IMR-90 (cell line): Measurements from ENCODE around the gene NPAS1. TPM values are rescaled to one million over a fixed set of nuclear protein-coding genes. Genes with fewer than 3 reads are reported as not detected.

Experiments used
- ATAC-seq: fragments of 200-7000 bp; cut with Tn5 transposase; 2 replicates; pipeline ENCODE4 v1.9.1; 2020; ENCODE audit warnings: low read depth, mild to moderate bottlenecking, moderate library complexity
- BruUV-seq: library from RNA; stranded (reverse); fragments of 400-500 nt; replicated peaks from 2 replicates; lab custom pipeline; 2021; lab: Mats Ljungman, UMichigan
- CTCF ChIA-PET: fragments of 300-600 bp; formaldehyde crosslinking; extraction: SDS; loops from one replicate; lab custom pipeline; 2021; ENCODE audit warnings: antibody characterized with exemption; lab: Yijun Ruan, JAX
- POLR2A ChIA-PET: fragments of 300-600 bp; sonication (Branson Sonifier 250); formaldehyde crosslinking; loops from one replicate; lab custom pipeline; 2022; ENCODE audit warnings: antibody characterized with exemption; ENCODE audit not compliant: unreplicated experiment; lab: Charles Lee
- DNase-seq: peaks from one replicate; pipeline ENCODE4 v3.0.0; 2013
- H2AFZ ChIP-seq: replicated peaks from 2 replicates; pipeline ENCODE3; 2013; ENCODE audit warnings: low read length, mild to moderate bottlenecking; ENCODE audit not compliant: poor library complexity
- H2AK5ac ChIP-seq: 2 replicates; pipeline ENCODE4 v1.6.1; 2013; ENCODE audit warnings: low read depth, low read length, inconsistent platforms
- H2AK9ac ChIP-seq: replicated peaks from 2 replicates; pipeline ENCODE3; 2013; ENCODE audit warnings: mild to moderate bottlenecking, low read depth, low read length, moderate library complexity; ENCODE audit not compliant: poor library complexity
- H2BK120ac ChIP-seq: 2 replicates; pipeline ENCODE4 v1.6.1; 2013; ENCODE audit warnings: low read depth, low read length, inconsistent platforms
- H2BK15ac ChIP-seq: 3 replicates; pipeline ENCODE4 v1.6.1; 2013; ENCODE audit warnings: low read depth, low read length, inconsistent platforms
- H2BK20ac ChIP-seq: 2 replicates; pipeline ENCODE4 v1.6.1; 2013; ENCODE audit warnings: low read depth, mild to moderate bottlenecking, inconsistent platforms, low read length, moderate library complexity
- H2BK5ac ChIP-seq: 2 replicates; pipeline ENCODE4 v1.6.1; 2013; ENCODE audit warnings: mild to moderate bottlenecking, low read depth, low read length, inconsistent platforms; ENCODE audit not compliant: poor library complexity, severe bottlenecking
- H3K14ac ChIP-seq: replicated peaks from 2 replicates; pipeline ENCODE4 v1.6.1; 2013; ENCODE audit warnings: low read depth, low read length, inconsistent platforms
- H3K18ac ChIP-seq: 2 replicates; pipeline ENCODE4 v1.6.1; 2013; ENCODE audit warnings: low read depth, low read length, control low read depth
- H3K23ac ChIP-seq: 2 replicates; pipeline ENCODE4 v1.6.1; 2013; ENCODE audit warnings: low read depth, low read length, inconsistent platforms
- H3K27ac ChIP-seq: 2 replicates; pipeline ENCODE4 v1.5.1; 2013; ENCODE audit warnings: mild to moderate bottlenecking, control low read depth, low read length; ENCODE audit not compliant: insufficient read depth
- H3K27me3 ChIP-seq: 2 replicates; pipeline ENCODE4 v1.6.1; 2013; ENCODE audit warnings: low read length; ENCODE audit not compliant: control insufficient read depth, insufficient read depth
- H3K36me3 ChIP-seq: 2 replicates; pipeline ENCODE4 v1.6.1; 2013; ENCODE audit warnings: low read length, mixed read lengths; ENCODE audit not compliant: control insufficient read depth, insufficient read depth
- H3K4ac ChIP-seq: 2 replicates; pipeline ENCODE4 v1.6.1; 2013; ENCODE audit warnings: low read depth, low read length, inconsistent platforms
- H3K4me1 ChIP-seq: 2 replicates; pipeline ENCODE4 v1.6.1; 2013; ENCODE audit warnings: low read length, mixed read lengths; ENCODE audit not compliant: control insufficient read depth, insufficient read depth
- H3K4me2 ChIP-seq: 2 replicates; pipeline ENCODE4 v1.6.1; 2013; ENCODE audit warnings: low read depth, mild to moderate bottlenecking, control low read depth, low read length, moderate library complexity
- H3K4me3 ChIP-seq: 2 replicates; pipeline ENCODE4 v1.5.1; 2013; ENCODE audit warnings: low read depth, mild to moderate bottlenecking, control low read depth, low read length, moderate library complexity; ENCODE audit not compliant: insufficient read depth
- H3K56ac ChIP-seq: 2 replicates; pipeline ENCODE4 v1.6.1; 2013; ENCODE audit warnings: low read length, inconsistent platforms; ENCODE audit not compliant: insufficient read depth; ENCODE audit errors: extremely low read depth
- H3K79me1 ChIP-seq, 2 experiments: 2 replicates each; pipeline ENCODE4 v1.6.1; 2013; ENCODE audit warnings: low read length in 2 of 2, inconsistent platforms in 1 of 2, low read depth in 1 of 2
- H3K9ac ChIP-seq: 2 replicates; pipeline ENCODE4 v1.6.1; 2013; ENCODE audit warnings: low read depth, low read length, control low read depth
- H3K9me1 ChIP-seq: 2 replicates; pipeline ENCODE4 v1.6.1; 2013; ENCODE audit warnings: low read length, inconsistent platforms; ENCODE audit not compliant: insufficient read depth
- H3K9me3 ChIP-seq: 2 replicates; pipeline ENCODE4 v1.6.1; 2013; ENCODE audit warnings: low read length; ENCODE audit not compliant: control insufficient read depth, insufficient read depth
- H4K20me1 ChIP-seq: 2 replicates; pipeline ENCODE4 v1.6.1; 2013; ENCODE audit warnings: low read length, inconsistent platforms; ENCODE audit not compliant: insufficient read depth
- H4K5ac ChIP-seq: 2 replicates; pipeline ENCODE4 v1.6.1; 2013; ENCODE audit warnings: mild to moderate bottlenecking, low read depth, low read length, control low read depth
- H4K8ac ChIP-seq, 2 experiments: 2 replicates each; pipeline ENCODE4 v1.6.1; 2013; ENCODE audit warnings: low read depth in 2 of 2, low read length in 2 of 2, control low read depth in 1 of 2, inconsistent platforms in 1 of 2
- H4K91ac ChIP-seq: 2 replicates; pipeline ENCODE4 v1.6.1; 2013; ENCODE audit warnings: low read depth, low read length, inconsistent platforms; ENCODE audit not compliant: insufficient read depth
- CEBPB ChIP-seq: IDR thresholded peaks from 2 replicates; pipeline ENCODE4 v1.6.1; 2012; ENCODE audit warnings: low read depth, low read length, improper control_type of control experiment
- MAFK ChIP-seq: IDR thresholded peaks from 2 replicates; pipeline ENCODE4 v1.6.1; 2012; ENCODE audit warnings: low read depth, low read length, improper control_type of control experiment
- RAD21 ChIP-seq: IDR thresholded peaks from 2 replicates; pipeline ENCODE4 v1.6.1; 2012; ENCODE audit warnings: low read length, improper control_type of control experiment
- USF2 ChIP-seq: fragments of 150-350 bp; IDR thresholded peaks from 2 replicates; pipeline ENCODE4 v1.6.1; 2017; ENCODE audit warnings: mild to moderate bottlenecking, antibody characterized with exemption, low read length, low read depth
- WGBS, 2 experiments: methylation state at CpG; one replicate each; pipeline versions ENCODE4 v1.1.5 to v1.1.7; 2013; ENCODE audit warnings: missing lambda C conversion rate in 2 of 2; ENCODE audit not compliant: insufficient read length in 1 of 2; ENCODE audit errors: extremely low coverage in 2 of 2; 5-methylcytosine and 5-hydroxymethylcytosine counted together
- dilution Hi-C: fragments of 300-500 bp; cut with HindIII; formaldehyde crosslinking; loops from one replicate; pipeline ENCODE4 v1.14.3; 2018; ENCODE audit warnings: low sequenced_read_pairs; ENCODE audit not compliant: unreplicated experiment
- in situ Hi-C: fragments of 300-500 bp; cut with MboI; formaldehyde crosslinking; loops from 3 replicates; pipeline ENCODE4 v1.14.3; 2019; ENCODE audit warnings: low sequenced_read_pairs, inconsistent platforms, mixed read lengths
- intact Hi-C: fragments of 100-400 bp; cut with micrococcal nuclease; formaldehyde crosslinking; loops from 2 replicates; pipeline ENCODE4 v1.10.0; 2022
- polyA plus RNA-seq, 3 experiments: library from polyadenylated mRNA; depleted of rRNA; stranded (reverse); fragments of >200 nt; gene quantifications; 2 replicates each; pipeline ENCODE4 v1.2.3, GENCODE V29; 2012; ENCODE audit warnings: low replicate concordance in 1 of 3
- total RNA-seq: library from RNA; depleted of rRNA; stranded (reverse); fragments of >200 nt; gene quantifications from 2 replicates; pipeline ENCODE4 v1.2.3, GENCODE V29; 2012

Gene NPAS1
- total and polyA plus RNA-seq, 2 of the 4 experiments (the other 2 are of a cell fraction) = 0.36 to 5.7 TPM

GRCh38 chr19:46974181-46974580 lies 45.5 kb upstream of the NPAS1 start:
- dilution Hi-C loops = no loop called here
- H4K91ac ChIP-seq = peak overlapping the region; percentile 57; the same call in 1 of the 2 replicates
- TF ChIP-seq RAD21 (no peak), CEBPB (no peak), USF2 (no peak), MAFK (no peak)
- peak overlapping the region; percentile 13 for H3K14ac ChIP-seq
- H3K56ac ChIP-seq = no peak overlapping the region
- DNase-seq (no peak), ATAC-seq (no peak)
- H4K5ac ChIP-seq = no peak overlapping the region
- peak overlapping the region; percentile 16; the same call in 1 of the 2 replicates for H2BK120ac ChIP-seq
- ChIA-PET POLR2A (no interaction called here), CTCF (no interaction called here)
- no peak overlapping the region for H2AFZ ChIP-seq
- peaks cover 34% of the 10 kb centered on the region for H4K20me1 ChIP-seq
- H4K8ac ChIP-seq = peak overlapping the region in 1 of 2 experiments; percentile 39; a peak in 1 of 4 replicates
- no peak overlapping the region for H3K4me3 ChIP-seq
- H3K36me3 ChIP-seq = peaks cover 6% of the 10 kb centered on the region; the same call in 1 of the 2 replicates
- peak overlapping the region; percentile 75; the same call in 2 of the 3 replicates for H2BK15ac ChIP-seq
- H3K9ac ChIP-seq = no peak overlapping the region
- no peak overlapping the region; the same call in 1 of the 2 replicates for H2BK20ac ChIP-seq
- H3K9me3 ChIP-seq = no peaks in the 10 kb centered on the region
- H3K4me2 ChIP-seq = no peak overlapping the region
- H3K9me1 ChIP-seq = peaks cover 44% of the 10 kb centered on the region
- WGBS, 2 experiments = no CpG with 5 or more reads among the region's 4 CpGs
- H2AK9ac ChIP-seq = no peak overlapping the region
- peak overlapping the region; percentile 7; the same call in 1 of the 2 replicates for H3K23ac ChIP-seq
- peaks cover 39 to 82% of the 10 kb centered on the region in 2 experiments for H3K79me1 ChIP-seq
- H3K18ac ChIP-seq = no peak overlapping the region
- H3K4ac ChIP-seq = peak overlapping the region; percentile 30; the same call in 1 of the 2 replicates
- peaks cover 36% of the 10 kb centered on the region for H3K4me1 ChIP-seq
- in situ Hi-C loops = no loop called here
- no peaks in the 10 kb centered on the region for H3K27me3 ChIP-seq
- intact Hi-C loops = no loop called here
- no peak overlapping the region for H3K27ac ChIP-seq
- no TSS peak for BruUV-seq
- peak overlapping the region; percentile 62 for H2AK5ac ChIP-seq
- H2BK5ac ChIP-seq = no peak overlapping the region
